Heart right ventricle (tissue), 16 donors: ENCODE results near the gene RTP2. TPM values are rescaled to one million over a fixed set of nuclear protein-coding genes. Genes with fewer than 3 reads are reported as not detected.

Experiments used
- ATAC-seq, 8 donors: fragments of 200-7000 bp; cut with Tn5 transposase; one replicate each; pipeline ENCODE4 v1.9.1; 2020; ENCODE audit warnings: mild to moderate bottlenecking in 8 of 8, moderate library complexity in 8 of 8, moderate number of reproducible peaks in 1 of 8
- DNase-seq, 2 donors: peaks; one replicate each; pipeline ENCODE4 v3.0.0-alpha.2; 2020
- H3K27ac ChIP-seq, 10 donors: fragments of 200-600 bp; sonication (generic) in 2 of 10; one replicate each; pipeline versions ENCODE4 v1.5.0 to v1.8.0; 2020 to 2022; ENCODE audit warnings: mild to moderate bottlenecking in 3 of 10
- H3K27me3 ChIP-seq, 7 donors: fragments of 200-600 bp; one replicate each; pipeline ENCODE4 v1.8.0; 2021 to 2022; ENCODE audit warnings: mild to moderate bottlenecking in 2 of 7
- H3K36me3 ChIP-seq, 9 donors: fragments of 200-600 bp; sonication (generic) in 1 of 9; one replicate each; pipeline versions ENCODE4 v1.5.0 to v1.8.0; 2020 to 2022; ENCODE audit warnings: mild to moderate bottlenecking in 2 of 9
- H3K4me1 ChIP-seq, 9 donors: fragments of 200-600 bp; sonication (generic) in 1 of 9; one replicate each; pipeline versions ENCODE4 v1.5.0 to v1.8.0; 2020 to 2022; ENCODE audit warnings: mild to moderate bottlenecking in 4 of 9
- H3K4me3 ChIP-seq, 10 donors: fragments of 200-600 bp; sonication (generic) in 2 of 10; one replicate each; pipeline versions ENCODE4 v1.5.0 to v1.8.0; 2020 to 2022; ENCODE audit warnings: mild to moderate bottlenecking in 7 of 10, moderate library complexity in 2 of 10
- H3K9me3 ChIP-seq, 11 donors: fragments of 200-600 bp in 10 of 11; sonication (generic) in 2 of 11; one replicate each; pipeline versions ENCODE4 v1.5.0 to v1.8.0; 2013 to 2022; ENCODE audit warnings: mild to moderate bottlenecking in 2 of 11, control low read depth in 1 of 11, moderate library complexity in 1 of 11
- CTCF ChIP-seq, 9 donors: fragments of 200-600 bp; sonication (generic) in 2 of 9; IDR thresholded peaks; one replicate each; pipeline versions ENCODE4 v1.5.0 to v1.8.0; 2021 to 2022; ENCODE audit warnings: antibody characterized with exemption in 9 of 9, mild to moderate bottlenecking in 5 of 9, moderate library complexity in 1 of 9
- WGBS, 2 donors: extraction: QIAGEN DNeasy Blood & Tissue Kit; methylation state at CpG; one replicate each; pipeline ENCODE4 v1.1.7; 2013; ENCODE audit warnings: inconsistent platforms in 1 of 2; 5-methylcytosine and 5-hydroxymethylcytosine counted together
- intact Hi-C, 10 donors: fragments of 100-400 bp; cut with DNase I; formaldehyde crosslinking; loops; one replicate each; pipeline versions ENCODE4 v1.11.1 to v1.14.2; 2022
- polyA plus RNA-seq, 2 donors: library from polyadenylated mRNA; stranded (reverse); fragments of 200-250 nt; gene quantifications; one replicate each; pipeline ENCODE4 v1.2.3, GENCODE V29; 2013
- total RNA-seq, 10 donors: library from RNA; stranded (reverse); fragmentation: NEBNext Ultra II Directional in 3 of 10; extraction: Animal tissue kit (Norgen Biotek cat#: 25700) in 3 of 10; gene quantifications; one replicate each; pipeline versions ENCODE4 v1.2.1 to v1.2.4, GENCODE V29; 2021 to 2023
- donor health status: Arrhythmogenic right ventricular cardiomyopathy.
- donor health status: ischemic (EF 13 %, LVEDD 7.1; RV severe dilation, severe dysfunction).
- donor health status: healthy with polysubstance abuse.
- donor health status: DM: no; HTN: yes; CAD: no.
- donor health status: DM: no; HTN: no; CAD: no.
- donor health status: ischemic (EF 25% LVEDD 6.9; RV normal size, moderate dysfunction).
- donor health status: ischemic (EF 25% LVEDD 5.7; RV mildly dilated, moderate dysfunction).
- donor health status: healthy.
- donor health status: DM: yes; HTN: yes; CAD: no.
- donor health status: Ischemic cardiomyopathy.
- donor health status: ischemic (EF 35%, LVEDD 5.7; RV mildly dilated, moderate dysfunction).
- donor health status: nonischemic (EF 11% LVEDD 7.7; RV severe dilation, severe dysfunction).
- donor health status: DM: yes; HTN: yes; CAD: no.
- donor health status: PGD.
- donor health status: ischemic (EF 29% LVEDD 5.4; RV normal size, mild dysfunction).
- donor health status: nonischemic (EF 23%, LVEDD 6.1; RV moderate dilation, normal function).

RTP2 gene
- total and polyA plus RNA-seq, 12 donors = not detected

- Histone ChIP-seq H3K27me3 (no peaks in the 10 kb centered on the region), H3K4me3 (no peak overlapping the region), H3K27ac (no peak overlapping the region), H3K4me1 (peaks cover 0 to 22% (median under 1%) of the 10 kb centered on the region in 9 donors), H3K9me3 (no peaks in the 10 kb centered on the region), H3K36me3 (no peaks in the 10 kb centered on the region)
- no peak for DNase-seq
- 94 to 97% methylated on average over 2 of the region's 2 CpGs for WGBS, 2 donors
- intact Hi-C loops = no loop called here
- no peak for ATAC-seq
- TF ChIP-seq CTCF (IDR thresholded peaks at IDR 0.05) = no peak
Observed at GRCh38 chr3:187700249-187700648, 2.1 kb downstream of the RTP2 start.

- TF ChIP-seq CTCF (IDR thresholded peaks at IDR 0.05) = no peak
- Histone ChIP-seq H3K9me3 (no peaks in the 10 kb centered on the region), H3K4me1 (peaks cover 0 to 25% (median 8%) of the 10 kb centered on the region in 9 donors), H3K4me3 (no peak overlapping the region), H3K27me3 (no peaks in the 10 kb centered on the region), H3K27ac (no peak overlapping the region), H3K36me3 (no peaks in the 10 kb centered on the region)
- DNase-seq (no peak), ATAC-seq (peak in 1 of 8 donors; percentile 51)
- intact Hi-C loops = no loop called here
- 91 to 94% methylated on average over 37 to 39 of the region's 42 CpGs for WGBS, 2 donors
Observed at GRCh38 chr3:187698499-187699399, 3.6 kb downstream of the RTP2 start.

GRCh38 chr3:187696021-187696420 is 6.3 kb downstream of the RTP2 start:
- intact Hi-C loops = no loop called here
- H3K4me1 ChIP-seq = peaks cover 0 to 25% (median 8%) of the 10 kb centered on the region in 9 donors
- no peaks in the 10 kb centered on the region for H3K36me3 ChIP-seq
- TF ChIP-seq CTCF (IDR thresholded peaks at IDR 0.05) = no peak
- H3K4me3 ChIP-seq = no peak overlapping the region
- peak overlapping the region in 6 of 10 donors; percentile 11 to 74 (median 58) for H3K27ac ChIP-seq
- ATAC-seq = no peak
- no peaks in the 10 kb centered on the region for H3K27me3 ChIP-seq
- no peaks in the 10 kb centered on the region for H3K9me3 ChIP-seq
- 51 to 53% methylated on average over 4 of the region's 4 CpGs for WGBS, 2 donors
- no peak for DNase-seq

GRCh38 chr3:187695449-187695848 is 6.9 kb downstream of the RTP2 start:
- H3K4me1 ChIP-seq = peaks cover 0 to 25% (median 8%) of the 10 kb centered on the region in 9 donors
- DNase-seq (peak in 1 of 2 donors; percentile 42), ATAC-seq (peak; percentile 54 to 82 (median 60))
- H3K9me3 ChIP-seq = no peaks in the 10 kb centered on the region
- TF ChIP-seq CTCF (IDR thresholded peaks at IDR 0.05) = no peak
- no peaks in the 10 kb centered on the region for H3K27me3 ChIP-seq
- H3K27ac ChIP-seq = peak overlapping the region in 6 of 10 donors; percentile 42 to 74 (median 58)
- H3K4me3 ChIP-seq = peak overlapping the region in 1 of 10 donors; percentile 2
- 68 to 75% methylated on average over 4 of the region's 4 CpGs for WGBS, 2 donors
- intact Hi-C loops = no loop called here
- H3K36me3 ChIP-seq = no peaks in the 10 kb centered on the region
